ENCODE data around the gene MKNK1. TPM values are rescaled to one million over a fixed set of nuclear protein-coding genes. Genes with fewer than 3 reads are reported as not detected.

MKNK1 gene
- 69.5 and 73.0 TPM in 2 replicates for total RNA-seq
- 18.8 TPM for total RNA-seq (2013)
- polyA plus RNA-seq: 51.0 and 71.2 TPM in 2 replicates
- polyA minus RNA-seq: 14.8 and 26.2 TPM in 2 replicates

- ATAC-seq (ENCODE audit: low read depth) (peak; percentile 99), DNase-seq (peak; percentile 98)
- Mint-ChIP-seq H3K4me3 (peak within 1 kb of the TSS; percentile 96), H3K27ac (peak within 1 kb of the TSS; percentile 95), H3K9me3 (ENCODE audit: insufficient read depth) (no peaks in the 10 kb centered on the region), H3K4me1 (peaks cover 27% of the 10 kb centered on the region), H3K27me3 (no peaks in the 10 kb centered on the region)
- H3K36me3 ChIP-seq (replicated peaks in 1 of 2; ENCODE audit: control extremely low read depth in 1 of 2, control insufficient read depth in 1 of 2, extremely low read depth in 1 of 2, insufficient read depth in 2 of 2, low read length in 1 of 2): peaks cover 3 to 11% of the 10 kb centered on the region in 2 experiments
- peaks cover 12 to 15% of the 10 kb centered on the region in 2 donors for H3K4me1 ChIP-seq (ENCODE audit: control insufficient read depth in 2 of 2, insufficient read depth in 2 of 2, low read length in 2 of 2)
- peaks cover 17% of the 10 kb centered on the region for H3K79me2 ChIP-seq (ENCODE audit: control insufficient read depth, insufficient read depth, low read length)
- no peaks in the 10 kb centered on the region for H3K27me3 ChIP-seq (replicated peaks in 1 of 4; ENCODE audit: control extremely low read depth in 1 of 4, control insufficient read depth in 3 of 4, insufficient read depth in 4 of 4, low read length in 3 of 4)
- peak within 1 kb of the TSS; percentile 72 to 95 (median 92) for H3K4me3 ChIP-seq (ENCODE audit: control extremely low read depth in 1 of 5, extremely low read depth in 1 of 5, insufficient read depth in 1 of 5, low read depth in 2 of 5, low read length in 4 of 5)
- H3K9me3 ChIP-seq (ENCODE audit: control extremely low read depth in 1 of 3, control insufficient read depth in 2 of 3, insufficient read depth in 1 of 3, low read length in 2 of 3): no peaks in the 10 kb centered on the region
- intact Hi-C loops (cut with micrococcal nuclease): loop anchor here (1.0 to 5.0 kb wide), 4 partner anchors 12 to 302 kb away; partner anchors contain the start of genes EFCAB14, LRRC41, MOB3C and UQCRH
- CTCF ChIA-PET: interaction anchor here (0.5 to 3.5 kb wide), 3 partner anchors 12 to 258 kb away, joined by 4 to 40 read pairs (median 5); partner anchors contain the start of genes EFCAB14 and MOB3C
- no peak for TF ChIP-seq EZH2 (IDR thresholded peaks at IDR 0.05; ENCODE audit: borderline replicate concordance, insufficient read depth, low read depth, low read length, poor library complexity, severe bottlenecking)
- TF ChIP-seq, protein P1, sequence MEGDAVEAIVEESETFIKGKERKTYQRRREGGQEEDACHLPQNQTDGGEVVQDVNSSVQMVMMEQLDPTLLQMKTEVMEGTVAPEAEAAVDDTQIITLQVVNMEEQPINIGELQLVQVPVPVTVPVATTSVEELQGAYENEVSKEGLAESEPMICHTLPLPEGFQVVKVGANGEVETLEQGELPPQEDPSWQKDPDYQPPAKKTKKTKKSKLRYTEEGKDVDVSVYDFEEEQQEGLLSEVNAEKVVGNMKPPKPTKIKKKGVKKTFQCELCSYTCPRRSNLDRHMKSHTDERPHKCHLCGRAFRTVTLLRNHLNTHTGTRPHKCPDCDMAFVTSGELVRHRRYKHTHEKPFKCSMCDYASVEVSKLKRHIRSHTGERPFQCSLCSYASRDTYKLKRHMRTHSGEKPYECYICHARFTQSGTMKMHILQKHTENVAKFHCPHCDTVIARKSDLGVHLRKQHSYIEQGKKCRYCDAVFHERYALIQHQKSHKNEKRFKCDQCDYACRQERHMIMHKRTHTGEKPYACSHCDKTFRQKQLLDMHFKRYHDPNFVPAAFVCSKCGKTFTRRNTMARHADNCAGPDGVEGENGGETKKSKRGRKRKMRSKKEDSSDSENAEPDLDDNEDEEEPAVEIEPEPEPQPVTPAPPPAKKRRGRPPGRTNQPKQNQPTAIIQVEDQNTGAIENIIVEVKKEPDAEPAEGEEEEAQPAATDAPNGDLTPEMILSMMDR (IDR thresholded peaks at IDR 0.05): no peak
- H4K20me1 ChIP-seq (ENCODE audit: control insufficient read depth, insufficient read depth, low read length, poor library complexity, severe bottlenecking): no peaks in the 10 kb centered on the region
- POLR2A ChIA-PET: interaction anchor here (0.8 to 2.7 kb wide), 4 partner anchors 10 to 115 kb away, joined by 3 to 27 read pairs (median 4); partner anchors contain the start of genes ATPAF1, EFCAB14 and MOB3C
- H2AFZ ChIP-seq (ENCODE audit: insufficient read depth, low read depth, low read length, poor library complexity, severe bottlenecking): peak within 1 kb of the TSS; percentile 96
- WGBS (ENCODE audit: insufficient coverage): 1% methylated on average over 49 of the region's 53 CpGs
- H3K27ac ChIP-seq (ENCODE audit: low read length in 2 of 2): peak within 1 kb of the TSS; percentile 14 to 62
- H3K9ac ChIP-seq (ENCODE audit: low read length): peak within 1 kb of the TSS; percentile 83
- H3K4me2 ChIP-seq (replicated peaks; ENCODE audit: low read depth, low read length, poor library complexity, severe bottlenecking): peak within 1 kb of the TSS; percentile 89
Measured at GRCh38 chr1:46603858-46604549, at the start of gene MKNK1. Gene MKNK1, minus strand, starts transcription at chr1:46604268. Its CDS starts 20,941 bp downstream, at chr1:46583327.
